Osteoblast (primary cell): ENCODE results near the gene LAMA4. TPM values are rescaled to one million over a fixed set of nuclear protein-coding genes. Genes with fewer than 3 reads are reported as not detected.

Source experiments
- DNase-seq: peaks from one replicate; pipeline ENCODE4 v3.0.0; 2011; ENCODE audit warnings: low spot score, mixed read lengths; ENCODE audit not compliant: insufficient read length; ENCODE audit errors: missing footprints
- H2AFZ ChIP-seq: 2 replicates; pipeline ENCODE4 v1.6.0; 2011; ENCODE audit warnings: mild to moderate bottlenecking, low read length
- H3K27ac ChIP-seq: 2 replicates; pipeline ENCODE4 v1.5.1; 2011; ENCODE audit warnings: mild to moderate bottlenecking, low read depth, low read length, moderate library complexity
- H3K27me3 ChIP-seq: 2 replicates; pipeline ENCODE4 v1.6.0; 2012; ENCODE audit warnings: mild to moderate bottlenecking, control low read depth, inconsistent platforms, low read length, moderate library complexity; ENCODE audit not compliant: insufficient read depth
- H3K36me3 ChIP-seq: 2 replicates; pipeline ENCODE4 v1.5.1; 2011; ENCODE audit warnings: mild to moderate bottlenecking, low read length, control low read depth, moderate library complexity; ENCODE audit not compliant: insufficient read depth
- H3K4me1 ChIP-seq: 2 replicates; pipeline ENCODE4 v1.5.1; 2011; ENCODE audit warnings: mild to moderate bottlenecking, low read length, control low read depth, moderate library complexity; ENCODE audit not compliant: insufficient read depth
- H3K4me2 ChIP-seq: 2 replicates; pipeline ENCODE4 v1.6.0; 2011; ENCODE audit warnings: mild to moderate bottlenecking, low read length; ENCODE audit not compliant: insufficient read depth
- H3K4me3 ChIP-seq: fragments of 200-600 bp; sonication (generic); 3 replicates; pipeline ENCODE4 v1.5.1; 2012; ENCODE audit warnings: mild to moderate bottlenecking, low read length, inconsistent platforms; ENCODE audit not compliant: insufficient read depth
- H3K79me2 ChIP-seq: 2 replicates; pipeline ENCODE4 v1.6.0; 2012; ENCODE audit warnings: mild to moderate bottlenecking, low read length, control low read depth, inconsistent platforms; ENCODE audit not compliant: insufficient read depth
- H3K9me3 ChIP-seq: 2 replicates; pipeline ENCODE4 v1.5.1; 2011; ENCODE audit warnings: low read depth, low read length, control low read depth
- H4K20me1 ChIP-seq: 2 replicates; pipeline ENCODE4 v1.6.0; 2012; ENCODE audit warnings: mild to moderate bottlenecking, low read length, control low read depth; ENCODE audit not compliant: insufficient read depth
- CTCF ChIP-seq: IDR thresholded peaks from 2 replicates; pipeline ENCODE4 v1.5.1; 2011; ENCODE audit warnings: mild to moderate bottlenecking, low read depth, low read length, moderate library complexity; ENCODE audit errors: extremely low read depth
- total RNA-seq: library from RNA; depleted of rRNA; stranded (reverse); fragments of >200 nt; gene quantifications from 2 replicates; pipeline ENCODE4 v1.2.3, GENCODE V29; 2012

LAMA4 gene
- total RNA-seq, 1 donor: 260 TPM

- Histone ChIP-seq H3K27ac (no peak overlapping the region), H3K27me3 (no peaks in the 10 kb centered on the region), H3K79me2 (no peaks in the 10 kb centered on the region), H3K4me2 (no peak overlapping the region), H3K4me1 (peaks cover 18% of the 10 kb centered on the region), H2AFZ (no peak overlapping the region), H3K36me3 (peaks cover 85% of the 10 kb centered on the region), H3K4me3 (no peak overlapping the region), H4K20me1 (no peaks in the 10 kb centered on the region), H3K9me3 (no peaks in the 10 kb centered on the region)
- no peak for DNase-seq
- TF ChIP-seq CTCF: no peak
Measured at GRCh38 chr6:112184951-112185350, 69.4 kb downstream of the LAMA4 start.

- no peak for TF ChIP-seq CTCF
- no peaks in the 10 kb centered on the region for H3K27me3 ChIP-seq
- no peak overlapping the region for H3K27ac ChIP-seq
- peak overlapping the region; percentile 4 for H2AFZ ChIP-seq
- no peaks in the 10 kb centered on the region for H3K79me2 ChIP-seq
- peaks cover 4% of the 10 kb centered on the region for H3K4me1 ChIP-seq
- no peaks in the 10 kb centered on the region for H3K9me3 ChIP-seq
- no peaks in the 10 kb centered on the region for H4K20me1 ChIP-seq
- DNase-seq: no peak
- peaks cover 80% of the 10 kb centered on the region for H3K36me3 ChIP-seq
- no peak overlapping the region for H3K4me2 ChIP-seq
- H3K4me3 ChIP-seq: no peak overlapping the region
Measured at GRCh38 chr6:112183271-112183671, 71.1 kb downstream of the LAMA4 start.

GRCh38 chr6:112181130-112181529 lies 73.2 kb downstream of the LAMA4 start:
- Histone ChIP-seq H3K9me3 (no peaks in the 10 kb centered on the region), H4K20me1 (no peaks in the 10 kb centered on the region), H3K4me3 (no peak overlapping the region), H3K27ac (no peak overlapping the region), H2AFZ (no peak overlapping the region), H3K36me3 (peaks cover 80% of the 10 kb centered on the region), H3K27me3 (no peaks in the 10 kb centered on the region), H3K4me2 (no peak overlapping the region), H3K79me2 (no peaks in the 10 kb centered on the region), H3K4me1 (peaks cover 4% of the 10 kb centered on the region)
- peak; percentile 57 for DNase-seq
- no peak for TF ChIP-seq CTCF

- Histone ChIP-seq H3K27ac (no peak overlapping the region), H4K20me1 (no peaks in the 10 kb centered on the region), H3K36me3 (peaks cover 80% of the 10 kb centered on the region), H3K9me3 (no peaks in the 10 kb centered on the region), H3K4me2 (no peak overlapping the region), H3K27me3 (no peaks in the 10 kb centered on the region), H2AFZ (no peak overlapping the region), H3K79me2 (no peaks in the 10 kb centered on the region), H3K4me1 (peaks cover 4% of the 10 kb centered on the region), H3K4me3 (no peak overlapping the region)
- TF ChIP-seq CTCF: peak; percentile 63
- no peak for DNase-seq
Measured at GRCh38 chr6:112180095-112180820, 74.1 kb downstream of the LAMA4 start.
